GM12891 (cell line): ENCODE measurements around the gene CLEC9A.

ENCODE experiments used
- PAX5 ChIP-seq: IDR thresholded peaks from 2 replicates; pipeline ENCODE4 v1.6.1; 2011; ENCODE audit warnings: low read length, moderate library complexity, mild to moderate bottlenecking; ENCODE audit not compliant: insufficient read depth, severe bottlenecking
- POLR2A ChIP-seq: IDR thresholded peaks from 2 replicates; pipeline ENCODE4 v1.6.1; 2011; ENCODE audit warnings: low read depth, low read length, control low read depth
- POLR2AphosphoS5 ChIP-seq: IDR thresholded peaks from 2 replicates; pipeline ENCODE4 v1.6.1; 2011; ENCODE audit warnings: low read depth, low read length, control low read depth
- POU2F2 ChIP-seq: IDR thresholded peaks from 2 replicates; pipeline ENCODE4 v1.6.1; 2011; ENCODE audit warnings: low read depth, mild to moderate bottlenecking, control low read depth, low read length, moderate library complexity
- TAF1 ChIP-seq: IDR thresholded peaks from 2 replicates; pipeline ENCODE4 v1.6.1; 2011; ENCODE audit warnings: low read depth, low read length, control low read depth

GRCh38 chr12:10088955-10089900 is 58.7 kb downstream of the CLEC9A start:
- TF ChIP-seq POLR2A (no peak), POLR2AphosphoS5 (no peak), PAX5 (no peak), TAF1 (no peak), POU2F2 (no peak)
